RWPE2 (cell line): ENCODE results near the gene RSPH6A.

Experiments used
- ATAC-seq: fragments of 200-7000 bp; cut with Tn5 transposase; 3 replicates; pipeline ENCODE4 v1.9.1; 2021; ENCODE audit warnings: low read depth
- DNase-seq: peaks from one replicate; pipeline ENCODE4 v3.0.0-alpha.2; 2020; ENCODE audit warnings: low spot score
- H3K27ac ChIP-seq: fragments of 450-650 bp; 2 replicates; pipeline ENCODE4 v1.5.1; 2017; ENCODE audit warnings: mild to moderate bottlenecking; ENCODE audit not compliant: poor library complexity, severe bottlenecking
- H3K27me3 ChIP-seq: fragments of 250-450 bp; sonication (Bioruptor Pico); 2 replicates; pipeline ENCODE4 v1.5.1; 2021; ENCODE audit warnings: mild to moderate bottlenecking, moderate library complexity; ENCODE audit not compliant: insufficient read depth, poor library complexity, severe bottlenecking
- H3K36me3 ChIP-seq: fragments of 250-450 bp; sonication (Bioruptor Pico); 2 replicates; pipeline ENCODE4 v1.5.1; 2020; ENCODE audit warnings: low read depth, mild to moderate bottlenecking, moderate library complexity
- H3K4me1 ChIP-seq: fragments of 250-450 bp; sonication (Bioruptor Pico); 2 replicates; pipeline ENCODE4 v1.5.1; 2021; ENCODE audit warnings: mild to moderate bottlenecking, moderate library complexity; ENCODE audit not compliant: insufficient read depth, poor library complexity, severe bottlenecking
- H3K4me3 ChIP-seq: fragments of 250-450 bp; sonication (Bioruptor Pico); 2 replicates; pipeline ENCODE4 v1.5.1; 2021; ENCODE audit warnings: mild to moderate bottlenecking, moderate library complexity; ENCODE audit not compliant: severe bottlenecking
- H3K9me3 ChIP-seq: fragments of 250-450 bp; sonication (Bioruptor Pico); 2 replicates; pipeline ENCODE4 v1.5.1; 2021; ENCODE audit warnings: mild to moderate bottlenecking, moderate library complexity; ENCODE audit not compliant: severe bottlenecking
- TF ChIP-seq, protein P1 (sequence below): fragments of 450-650 bp; IDR thresholded peaks from one replicate; pipeline ENCODE4 v1.5.1; 2017; ENCODE audit warnings: mild to moderate bottlenecking, moderate library complexity; ENCODE audit not compliant: poor library complexity, severe bottlenecking

RSPH6A gene

GRCh38 chr19:45785781-45786532 is 29.2 kb downstream of the RSPH6A start:
- ATAC-seq: no peak
- TF ChIP-seq, protein P1, sequence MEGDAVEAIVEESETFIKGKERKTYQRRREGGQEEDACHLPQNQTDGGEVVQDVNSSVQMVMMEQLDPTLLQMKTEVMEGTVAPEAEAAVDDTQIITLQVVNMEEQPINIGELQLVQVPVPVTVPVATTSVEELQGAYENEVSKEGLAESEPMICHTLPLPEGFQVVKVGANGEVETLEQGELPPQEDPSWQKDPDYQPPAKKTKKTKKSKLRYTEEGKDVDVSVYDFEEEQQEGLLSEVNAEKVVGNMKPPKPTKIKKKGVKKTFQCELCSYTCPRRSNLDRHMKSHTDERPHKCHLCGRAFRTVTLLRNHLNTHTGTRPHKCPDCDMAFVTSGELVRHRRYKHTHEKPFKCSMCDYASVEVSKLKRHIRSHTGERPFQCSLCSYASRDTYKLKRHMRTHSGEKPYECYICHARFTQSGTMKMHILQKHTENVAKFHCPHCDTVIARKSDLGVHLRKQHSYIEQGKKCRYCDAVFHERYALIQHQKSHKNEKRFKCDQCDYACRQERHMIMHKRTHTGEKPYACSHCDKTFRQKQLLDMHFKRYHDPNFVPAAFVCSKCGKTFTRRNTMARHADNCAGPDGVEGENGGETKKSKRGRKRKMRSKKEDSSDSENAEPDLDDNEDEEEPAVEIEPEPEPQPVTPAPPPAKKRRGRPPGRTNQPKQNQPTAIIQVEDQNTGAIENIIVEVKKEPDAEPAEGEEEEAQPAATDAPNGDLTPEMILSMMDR: no peak

GRCh38 chr19:45785097-45785496 is 30.0 kb downstream of the RSPH6A start:
- TF ChIP-seq, protein P1: no peak
- H3K27ac ChIP-seq: no peak overlapping the region
- H3K9me3 ChIP-seq: no peaks in the 10 kb centered on the region
- H3K4me3 ChIP-seq: no peak overlapping the region
- ATAC-seq (no peak), DNase-seq (no peak)
- H3K4me1 ChIP-seq: peaks cover 27% of the 10 kb centered on the region
- peaks cover 35% of the 10 kb centered on the region for H3K36me3 ChIP-seq
- H3K27me3 ChIP-seq: no peaks in the 10 kb centered on the region

More at GRCh38 chr19:45785781-45786532, 29.2 kb downstream of the RSPH6A start:
- no peaks in the 10 kb centered on the region for H3K9me3 ChIP-seq
- no peak for DNase-seq
- no peak overlapping the region for H3K27ac ChIP-seq
- peaks cover 25% of the 10 kb centered on the region for H3K4me1 ChIP-seq
- peaks cover 42% of the 10 kb centered on the region for H3K36me3 ChIP-seq
- H3K4me3 ChIP-seq: no peak overlapping the region
- no peaks in the 10 kb centered on the region for H3K27me3 ChIP-seq

- peaks cover 27% of the 10 kb centered on the region for H3K4me1 ChIP-seq
- no peaks in the 10 kb centered on the region for H3K27me3 ChIP-seq
- DNase-seq: no peak
- peak overlapping the region; percentile 82 for H3K27ac ChIP-seq
- no peak for ATAC-seq
- TF ChIP-seq, protein P1: no peak
- H3K36me3 ChIP-seq: peaks cover 25% of the 10 kb centered on the region
- no peaks in the 10 kb centered on the region for H3K9me3 ChIP-seq
- no peak overlapping the region for H3K4me3 ChIP-seq
Measured at GRCh38 chr19:45784096-45784495, 31.0 kb downstream of the RSPH6A start.

DNA sequence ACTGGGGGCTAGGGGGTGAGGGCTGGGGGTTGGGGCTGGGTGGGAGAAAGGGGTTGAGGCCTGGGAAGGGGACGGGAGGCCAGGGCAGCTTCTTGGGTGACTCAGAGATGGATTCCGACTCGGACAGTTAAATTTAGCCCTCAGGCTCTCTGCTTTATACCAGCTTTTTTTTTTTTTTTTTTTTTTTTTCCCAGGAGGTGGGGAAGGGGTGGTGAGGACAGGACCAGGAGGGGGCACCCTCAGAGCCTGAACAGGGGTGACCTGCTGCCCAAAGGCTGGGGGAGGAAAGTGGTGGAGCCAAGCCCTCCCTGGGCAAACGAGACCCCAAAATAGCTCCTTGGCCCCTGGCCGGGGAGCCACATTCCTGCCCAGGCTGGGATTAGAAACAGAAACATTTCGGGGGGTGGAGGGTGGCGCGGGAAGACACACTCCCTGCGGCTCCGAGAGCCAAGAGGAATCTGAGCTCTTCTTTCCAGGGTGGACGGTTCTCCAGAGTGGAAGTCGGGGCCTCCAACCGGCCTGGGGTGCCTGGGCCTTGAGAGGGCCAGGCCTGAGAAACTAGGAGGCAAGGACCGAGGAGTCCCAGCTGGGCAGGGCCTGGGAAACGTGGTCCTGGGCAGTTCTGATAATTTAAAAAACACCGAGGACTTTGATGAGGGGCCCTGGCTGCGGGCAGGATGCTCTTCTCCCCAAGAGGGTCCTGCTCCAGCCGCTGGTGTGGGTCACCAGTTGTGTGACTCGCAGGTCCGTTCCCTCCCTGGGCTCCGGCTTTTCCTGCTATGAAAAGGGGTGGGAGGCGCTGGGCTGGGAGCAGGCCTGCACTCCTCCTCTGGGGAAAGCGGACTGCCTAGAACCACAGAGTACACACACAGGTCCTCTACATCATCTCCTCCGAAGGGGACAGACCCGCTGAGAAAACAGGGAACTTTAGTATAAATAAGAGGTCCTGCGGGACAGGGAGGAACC is 32.0 kb downstream of the RSPH6A start:
- TF ChIP-seq, protein P1: peak; percentile 15
- Histone ChIP-seq H3K4me1 (peaks cover 27% of the 10 kb centered on the region), H3K36me3 (peaks cover 18% of the 10 kb centered on the region), H3K27me3 (no peaks in the 10 kb centered on the region), H3K27ac (peak overlapping the region; percentile 82), H3K9me3 (no peaks in the 10 kb centered on the region), H3K4me3 (no peak overlapping the region)
- DNase-seq (no peak), ATAC-seq (peak; percentile 35)
